ENCODE results near the gene MBOAT1. TPM values are rescaled to one million over a fixed set of nuclear protein-coding genes. Genes with fewer than 3 reads are reported as not detected.

MBOAT1 gene
- total and polyA plus RNA-seq, 2 of the 13 experiments (the other 11 are each of a cell fraction or from before 2014, with no cell fraction given), result not detected

- no peak for TF ChIP-seq ZNF576 (CRISPR knock-in tag; IDR thresholded peaks at IDR 0.05)
- no peak for TF ChIP-seq ZFX (CRISPR knock-in tag; IDR thresholded peaks at IDR 0.05; ENCODE audit: low read depth)
- 0 out of 2 replicates have a peak, but pooled peaks have one; percentile 33 for TF ChIP-seq KLF15 (CRISPR knock-in tag; IDR thresholded peaks at IDR 0.05; ENCODE audit: borderline replicate concordance)
- TF ChIP-seq CTCF (CRISPR knock-in tag; IDR thresholded peaks at IDR 0.05), result peak; percentile 17; the same call in 1 of the 2 replicates
- TF ChIP-seq ZNF430 (CRISPR knock-in tag; IDR thresholded peaks at IDR 0.05), result peak; percentile 43; the same call in 1 of the 2 replicates
- 0 out of 2 replicates have a peak, but pooled peaks have one; percentile 62 for TF ChIP-seq TBX2 (CRISPR knock-in tag; IDR thresholded peaks at IDR 0.05; ENCODE audit: borderline replicate concordance)
- no peak for TF ChIP-seq ZNF616 (CRISPR knock-in tag; IDR thresholded peaks at IDR 0.05; ENCODE audit: low read depth)
- TF ChIP-seq CSRNP1 (CRISPR knock-in tag; IDR thresholded peaks at IDR 0.05), result no peak
- TF ChIP-seq ZNF777 (CRISPR knock-in tag; IDR thresholded peaks at IDR 0.05), result peak; percentile 92
- no peak for TF ChIP-seq ZNF768 (CRISPR knock-in tag; IDR thresholded peaks at IDR 0.05)
- no peak for TF ChIP-seq TEF (CRISPR knock-in tag; IDR thresholded peaks at IDR 0.05)
- no peak for TF ChIP-seq ZNF33A (CRISPR knock-in tag; IDR thresholded peaks at IDR 0.05; ENCODE audit: borderline replicate concordance)
- no peak for TF ChIP-seq NFYC (CRISPR knock-in tag; IDR thresholded peaks at IDR 0.05)
- peak; percentile 56; the same call in 1 of the 2 replicates for TF ChIP-seq ZSCAN31 (CRISPR knock-in tag; IDR thresholded peaks at IDR 0.05; ENCODE audit: low read depth)
- no peak for TF ChIP-seq ZBTB7B (CRISPR knock-in tag; IDR thresholded peaks at IDR 0.05)
- TF ChIP-seq CCAR2 (optimal IDR thresholded peaks at IDR 0.05; ENCODE audit: low read depth, low read length), result no peak
- no peak for TF ChIP-seq FOXK1 (CRISPR knock-in tag; IDR thresholded peaks at IDR 0.05; ENCODE audit: borderline replicate concordance, low read depth)
- TF ChIP-seq CBX1 (IDR thresholded peaks at IDR 0.05; ENCODE audit: low read depth), result peak; percentile 10
- 0 out of 2 replicates have a peak, but pooled peaks have one; percentile 48 for TF ChIP-seq ZNF747 (CRISPR knock-in tag; IDR thresholded peaks at IDR 0.05; ENCODE audit: borderline replicate concordance)
- TF ChIP-seq ZBTB39 (CRISPR knock-in tag; IDR thresholded peaks at IDR 0.05), result no peak
- TF ChIP-seq ZNF703 (CRISPR knock-in tag; IDR thresholded peaks at IDR 0.05; ENCODE audit: borderline replicate concordance), result 0 out of 2 replicates have a peak, but pooled peaks have one; percentile 55
- no peak for TF ChIP-seq HHEX (CRISPR knock-in tag; IDR thresholded peaks at IDR 0.05)
- no peak for TF ChIP-seq NFKB2 (CRISPR knock-in tag; IDR thresholded peaks at IDR 0.05; ENCODE audit: borderline replicate concordance)
These were observed 303 bp downstream of the MBOAT1 start (continued) for GRCh38 chr6:20211941-20212391.

All from HepG2 (cell line).